OCI-LY7 (cell line): ENCODE measurements around the gene TPP1. TPM values are rescaled to one million over a fixed set of nuclear protein-coding genes. Genes with fewer than 3 reads are reported as not detected.
A peak's percentile ranks its signal among the peaks of the same experiment; 100 is the strongest.

Source experiments
- BruUV-seq: library from RNA; stranded (reverse); fragments of 400-500 nt; replicated peaks from 2 replicates; lab custom pipeline; 2021; lab: Mats Ljungman, UMichigan
- CTCF ChIA-PET: fragments of 300-600 bp; sonication (Branson Sonifier 250); formaldehyde crosslinking; loops from one replicate; lab custom pipeline; 2022; ENCODE audit warnings: antibody characterized with exemption; ENCODE audit not compliant: unreplicated experiment; lab: Charles Lee
- POLR2A ChIA-PET: fragments of 300-600 bp; sonication (Branson Sonifier 250); formaldehyde crosslinking; loops from one replicate; lab custom pipeline; 2022; ENCODE audit warnings: antibody characterized with exemption; lab: Charles Lee
- DNase-seq: peaks from one replicate; pipeline ENCODE4 v3.0.0-alpha.2; 2015; ENCODE audit warnings: low spot score
- H2AFZ ChIP-seq: fragments of 200-600 bp; sonication (generic), shearing (Covaris generic); 2 replicates; pipeline ENCODE4 v1.6.1; 2014; ENCODE audit warnings: mild to moderate bottlenecking, antibody characterized with exemption, low read length, moderate library complexity
- H3K27ac ChIP-seq: fragments of 200-600 bp; sonication (generic); 2 replicates; pipeline ENCODE4 v1.5.1; 2014; ENCODE audit warnings: mixed run types, low read depth, mild to moderate bottlenecking, moderate library complexity, low read length, inconsistent platforms; ENCODE audit not compliant: poor library complexity, severe bottlenecking
- H3K36me3 ChIP-seq: fragments of 200-600 bp; sonication (generic); 2 replicates; pipeline ENCODE4 v1.6.1; 2014; ENCODE audit warnings: mild to moderate bottlenecking, antibody characterized with exemption, low read length, moderate library complexity, mixed read lengths; ENCODE audit not compliant: insufficient read depth
- H3K4me1 ChIP-seq: fragments of 200-600 bp; sonication (generic); 2 replicates; pipeline ENCODE4 v1.5.1; 2014; ENCODE audit warnings: mild to moderate bottlenecking, low read length; ENCODE audit not compliant: insufficient read depth, poor library complexity, severe bottlenecking
- H3K4me2 ChIP-seq: fragments of 200-600 bp; sonication (generic); 2 replicates; pipeline ENCODE4 v1.6.1; 2014; ENCODE audit warnings: mild to moderate bottlenecking, low read length
- H3K4me3 ChIP-seq: fragments of 200-600 bp; sonication (generic); 2 replicates; pipeline ENCODE4 v1.5.1; 2014; ENCODE audit warnings: mild to moderate bottlenecking, low read depth, low read length; ENCODE audit not compliant: poor library complexity, severe bottlenecking
- H3K79me2 ChIP-seq: fragments of 200-600 bp; sonication (generic); 2 replicates; pipeline ENCODE4 v1.6.1; 2016; ENCODE audit warnings: low read depth, mild to moderate bottlenecking, low read length, moderate library complexity, mixed read lengths; ENCODE audit not compliant: insufficient read depth
- H3K9me2 ChIP-seq: fragments of 200-600 bp; sonication (generic); 2 replicates; pipeline ENCODE4 v1.6.1; 2016; ENCODE audit warnings: mild to moderate bottlenecking, low read length, mixed read lengths; ENCODE audit not compliant: insufficient read depth
- H3K9me3 ChIP-seq: fragments of 200-600 bp; sonication (generic); 2 replicates; pipeline ENCODE4 v1.6.1; 2014; ENCODE audit warnings: mild to moderate bottlenecking, mixed run types, low read length, mixed read lengths
- H4K20me1 ChIP-seq: fragments of 200-600 bp; sonication (generic); 2 replicates; pipeline ENCODE4 v1.6.1; 2014; ENCODE audit warnings: mild to moderate bottlenecking, antibody characterized with exemption, low read length, moderate library complexity, mixed read lengths; ENCODE audit not compliant: insufficient read depth
- CTCF ChIP-seq: fragments of 200-600 bp; sonication (generic); conservative IDR thresholded peaks from 2 replicates; pipeline ENCODE4 v1.5.1; 2014; ENCODE audit warnings: mild to moderate bottlenecking, antibody characterized with exemption, low read length, moderate library complexity, mixed read lengths
- EZH2phosphoT487 ChIP-seq: fragments of 200-600 bp; sonication (generic); IDR thresholded peaks from 2 replicates; pipeline ENCODE4 v1.6.1; 2018; ENCODE audit warnings: low read depth, borderline replicate concordance, mild to moderate bottlenecking, mixed run types, antibody characterized with exemption, low read length, moderate library complexity, mixed read lengths
- intact Hi-C: fragments of 100-400 bp; cut with micrococcal nuclease; formaldehyde crosslinking; loops from one replicate; pipeline ENCODE4 v1.10.0; 2022; ENCODE audit not compliant: unreplicated experiment
- total RNA-seq, 2 experiments: library from RNA; depleted of rRNA in 1 of 2; stranded (reverse); fragments of >200 nt in 1 of 2; shearing (Covaris generic) in 1 of 2; gene quantifications; 2 replicates each; pipeline ENCODE4 v1.2.3, GENCODE V29; 2014 to 2022

The TPP1 gene
- total RNA-seq, 2 experiments from 2014 or later = 16.6 to 41.1 TPM

GRCh38 chr11:6613496-6613895 is 5.7 kb downstream of the TPP1 start:
- ChIA-PET CTCF (interaction anchor here (1.2 kb wide), 1 partner anchor 33 kb away, joined by 3 read pairs; no protein-coding TSS in a partner anchor), POLR2A (interaction anchor here (0.6 to 2.2 kb wide), 6 partner anchors 8 to 1376 kb away, joined by 3 to 9 read pairs (median 4); no protein-coding TSS in a partner anchor)
- TSS peak; percentile 24 for BruUV-seq
- Histone ChIP-seq H3K9me3 (no peaks in the 10 kb centered on the region), H3K27ac (no peak overlapping the region), H3K79me2 (peaks cover 12% of the 10 kb centered on the region; the same call in 1 of the 2 replicates), H4K20me1 (peaks cover 9% of the 10 kb centered on the region; the same call in 1 of the 2 replicates), H3K4me1 (peaks cover 31% of the 10 kb centered on the region), H3K36me3 (peaks cover 36% of the 10 kb centered on the region), H3K9me2 (no peaks in the 10 kb centered on the region), H3K4me3 (no peak overlapping the region), H3K4me2 (peak overlapping the region; percentile 93), H2AFZ (no peak overlapping the region)
- no peak for TF ChIP-seq CTCF
- TF ChIP-seq EZH2phosphoT487 = no peak
- intact Hi-C loops = loop anchor here (2.0 kb wide), 1 partner anchor 33 kb away; no protein-coding TSS in a partner anchor
- DNase-seq = no peak

GRCh38 chr11:6612213-6613041 is 6.8 kb downstream of the TPP1 start, which contains the start of gene TAF10:
TSS of gene TAF10 (minus strand) at chr11:6612216. CDS start at chr11:6612189, 27 bp downstream.
- TSS peak; percentile 67 for BruUV-seq
- H3K9me3 ChIP-seq = no peaks in the 10 kb centered on the region
- ChIA-PET CTCF (interaction anchor here (0.6 to 1.5 kb wide), 5 partner anchors 8 to 71 kb away, joined by 3 to 8 read pairs (median 3); partner anchors contain the start of gene MRPL17), POLR2A (interaction anchor here (0.6 to 2.2 kb wide), 16 partner anchors 8 to 1377 kb away, joined by 3 to 22 read pairs (median 4); partner anchors contain the start of gene MRPL17)
- H4K20me1 ChIP-seq = peaks cover 9% of the 10 kb centered on the region; the same call in 1 of the 2 replicates
- peak within 1 kb of the TSS; percentile 89 for H3K27ac ChIP-seq
- peaks cover 27% of the 10 kb centered on the region for H3K4me1 ChIP-seq
- peaks cover 12% of the 10 kb centered on the region; the same call in 1 of the 2 replicates for H3K79me2 ChIP-seq
- peak within 1 kb of the TSS; percentile 87 for H3K4me3 ChIP-seq
- no peaks in the 10 kb centered on the region for H3K9me2 ChIP-seq
- intact Hi-C loops = loop anchor here (1.0 to 2.0 kb wide), 2 partner anchors 34 to 71 kb away; partner anchors contain the start of gene MRPL17
- TF ChIP-seq EZH2phosphoT487 (no peak), CTCF (peak; percentile 83)
- peaks cover 46% of the 10 kb centered on the region for H3K36me3 ChIP-seq
- peak within 1 kb of the TSS; percentile 93 for H3K4me2 ChIP-seq
- DNase-seq = peak; percentile 96
- H2AFZ ChIP-seq = peak within 1 kb of the TSS; percentile 87; the same call in 1 of the 2 replicates
